ENCODE results near the gene COL6A2.

DNA sequence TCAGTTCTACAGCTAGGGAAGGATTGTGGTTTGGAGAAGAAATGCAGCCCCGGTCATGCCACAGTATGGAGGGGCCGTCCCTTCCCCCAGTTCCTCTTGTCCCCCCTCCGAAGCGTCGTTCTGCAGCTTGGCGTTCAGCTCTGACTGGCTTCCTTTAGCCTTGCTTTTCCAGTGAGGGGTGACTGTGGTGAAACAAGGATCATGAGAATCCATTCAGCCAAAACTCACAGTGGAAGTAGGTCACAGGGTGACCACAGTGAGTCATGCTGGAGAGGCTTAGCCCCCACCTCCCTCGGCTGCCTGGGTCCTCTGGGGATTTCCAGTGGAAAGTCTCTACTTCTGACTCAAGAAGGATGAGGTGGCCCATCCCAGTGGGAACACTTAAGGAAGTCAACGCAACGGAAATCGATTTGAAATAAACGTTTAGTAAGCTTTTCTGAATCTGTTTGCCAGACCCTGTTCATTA lies 37.3 kb upstream of the COL6A2 start:
- no peak for TF ChIP-seq EZH2 (IDR thresholded peaks at IDR 0.05; ENCODE audit: insufficient read depth, low read length)
- TF ChIP-seq, protein P1, sequence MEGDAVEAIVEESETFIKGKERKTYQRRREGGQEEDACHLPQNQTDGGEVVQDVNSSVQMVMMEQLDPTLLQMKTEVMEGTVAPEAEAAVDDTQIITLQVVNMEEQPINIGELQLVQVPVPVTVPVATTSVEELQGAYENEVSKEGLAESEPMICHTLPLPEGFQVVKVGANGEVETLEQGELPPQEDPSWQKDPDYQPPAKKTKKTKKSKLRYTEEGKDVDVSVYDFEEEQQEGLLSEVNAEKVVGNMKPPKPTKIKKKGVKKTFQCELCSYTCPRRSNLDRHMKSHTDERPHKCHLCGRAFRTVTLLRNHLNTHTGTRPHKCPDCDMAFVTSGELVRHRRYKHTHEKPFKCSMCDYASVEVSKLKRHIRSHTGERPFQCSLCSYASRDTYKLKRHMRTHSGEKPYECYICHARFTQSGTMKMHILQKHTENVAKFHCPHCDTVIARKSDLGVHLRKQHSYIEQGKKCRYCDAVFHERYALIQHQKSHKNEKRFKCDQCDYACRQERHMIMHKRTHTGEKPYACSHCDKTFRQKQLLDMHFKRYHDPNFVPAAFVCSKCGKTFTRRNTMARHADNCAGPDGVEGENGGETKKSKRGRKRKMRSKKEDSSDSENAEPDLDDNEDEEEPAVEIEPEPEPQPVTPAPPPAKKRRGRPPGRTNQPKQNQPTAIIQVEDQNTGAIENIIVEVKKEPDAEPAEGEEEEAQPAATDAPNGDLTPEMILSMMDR (IDR thresholded peaks at IDR 0.05; ENCODE audit: insufficient read depth, low read depth, low read length): no peak

All from astrocyte (in vitro differentiated cells and primary cell).